Common myeloid progenitor, CD34-positive (primary cell): Measurements from ENCODE around the gene NTM.

Source experiments
- CTCF ChIA-PET: fragments of 350-600 bp; sonication (Branson Sonifier 250); formaldehyde crosslinking; loops from one replicate; lab custom pipeline; 2021; ENCODE audit warnings: antibody characterized with exemption; lab: Charles Lee
- POLR2A ChIA-PET: fragments of 350-600 bp; sonication (Branson Sonifier 250); formaldehyde crosslinking; loops from one replicate; lab custom pipeline; 2021; ENCODE audit warnings: antibody characterized with exemption; lab: Charles Lee
- DNase-seq, 3 donors: peaks; one replicate each; pipeline versions ENCODE4 v3.0.0 to v3.0.0-alpha.2; 2013
- H3K27ac ChIP-seq, 2 experiments: 1 replicate in 1 of 2; 2 replicates in 1 of 2; pipeline ENCODE4 v1.7.0; 2013; ENCODE audit warnings: inconsistent platforms in 2 of 2, low read length in 2 of 2, mild to moderate bottlenecking in 2 of 2, low read depth in 1 of 2, moderate library complexity in 1 of 2; ENCODE audit not compliant: severe bottlenecking in 2 of 2, insufficient read depth in 1 of 2, poor library complexity in 1 of 2
- H3K27me3 ChIP-seq, 5 experiments: replicated peaks in 2 of 5; 1 replicate in 3 of 5; 2 replicates in 2 of 5; pipeline versions ENCODE4 v1.6.1 to v1.7.0; 2013; ENCODE audit warnings: low read length in 4 of 5, mild to moderate bottlenecking in 2 of 5, moderate library complexity in 2 of 5, inconsistent platforms in 1 of 5; ENCODE audit not compliant: insufficient read depth in 5 of 5, control insufficient read depth in 4 of 5
- H3K36me3 ChIP-seq, 4 experiments: 1 replicate in 2 of 4; 2 replicates in 2 of 4; pipeline versions ENCODE4 v1.6.1 to v1.7.0; 2013; ENCODE audit warnings: low read length in 3 of 4, control low read depth in 1 of 4, mild to moderate bottlenecking in 1 of 4; ENCODE audit not compliant: control insufficient read depth in 4 of 4, insufficient read depth in 4 of 4
- H3K4me1 ChIP-seq, 4 experiments: 1 replicate in 3 of 4; 2 replicates in 1 of 4; pipeline versions ENCODE4 v1.6.1 to v1.7.1; 2013; ENCODE audit warnings: low read length in 3 of 4, mild to moderate bottlenecking in 3 of 4, control low read depth in 1 of 4, inconsistent platforms in 1 of 4, moderate library complexity in 1 of 4; ENCODE audit not compliant: control insufficient read depth in 4 of 4, insufficient read depth in 4 of 4; ENCODE audit errors: control extremely low read depth in 1 of 4
- H3K4me3 ChIP-seq, 7 experiments: 1 replicate in 4 of 7; 2 replicates in 3 of 7; pipeline versions ENCODE4 v1.5.1 to v1.7.0; 2013; ENCODE audit warnings: mild to moderate bottlenecking in 7 of 7, low read length in 6 of 7, moderate library complexity in 6 of 7, inconsistent platforms in 2 of 7, low read depth in 2 of 7, control low read depth in 1 of 7; ENCODE audit not compliant: insufficient read depth in 4 of 7, control insufficient read depth in 1 of 7; ENCODE audit errors: extremely low read depth in 1 of 7
- H3K9me3 ChIP-seq, 5 experiments: 1 replicate in 4 of 5; 2 replicates in 1 of 5; pipeline versions ENCODE4 v1.6.1 to v1.7.1; 2013; ENCODE audit warnings: low read length in 4 of 5, mild to moderate bottlenecking in 2 of 5, inconsistent platforms in 1 of 5, low read depth in 1 of 5, moderate library complexity in 1 of 5; ENCODE audit not compliant: control insufficient read depth in 4 of 5, insufficient read depth in 2 of 5; ENCODE audit errors: control extremely low read depth in 1 of 5
- WGBS: methylation state at CpG from one replicate; pipeline ENCODE4 v1.1.5; 2013; ENCODE audit not compliant: insufficient coverage; 5-methylcytosine and 5-hydroxymethylcytosine counted together

NTM gene

GRCh38 chr11:131402040-131402439 is 31.6 kb downstream of the NTM start:
- DNase-seq = no peak
- no peak overlapping the region for H3K27ac ChIP-seq
- no peaks in the 10 kb centered on the region for H3K36me3 ChIP-seq
- peaks cover 0 to 9% (median 3%) of the 10 kb centered on the region in 5 experiments for H3K27me3 ChIP-seq
- WGBS = no CpG with 5 or more reads among the region's 1 CpG
- POLR2A ChIA-PET = no interaction called here
- no peak overlapping the region for H3K4me3 ChIP-seq
- no peaks in the 10 kb centered on the region for H3K4me1 ChIP-seq
- no peaks in the 10 kb centered on the region for H3K9me3 ChIP-seq
- CTCF ChIA-PET = no interaction called here

- POLR2A ChIA-PET = no interaction called here
- Histone ChIP-seq H3K27ac (no peak overlapping the region), H3K27me3 (peaks cover 0 to 12% (median 3%) of the 10 kb centered on the region in 5 experiments), H3K9me3 (no peaks in the 10 kb centered on the region), H3K4me3 (no peak overlapping the region), H3K4me1 (no peaks in the 10 kb centered on the region), H3K36me3 (no peaks in the 10 kb centered on the region)
- 94% methylated on average over 9 of the region's 9 CpGs for WGBS
- DNase-seq = no peak
- CTCF ChIA-PET = no interaction called here
Observed at GRCh38 chr11:131404010-131404409, 33.6 kb downstream of the NTM start.

GRCh38 chr11:131408025-131408640 is 37.7 kb downstream of the NTM start:
- WGBS = 28% methylated on average over 4 of the region's 5 CpGs
- ChIA-PET CTCF (interaction anchor here (1.0 kb wide), 1 partner anchor 266 kb away, joined by 3 read pairs; no protein-coding TSS in a partner anchor), POLR2A (no interaction called here)
- Histone ChIP-seq H3K9me3 (no peaks in the 10 kb centered on the region), H3K27ac (no peak overlapping the region), H3K36me3 (no peaks in the 10 kb centered on the region), H3K4me1 (no peaks in the 10 kb centered on the region), H3K4me3 (no peak overlapping the region), H3K27me3 (peaks cover 0 to 14% (median 4%) of the 10 kb centered on the region in 5 experiments)
- DNase-seq = peak; percentile 10 to 35 (median 14)

GRCh38 chr11:131409345-131409744 is 38.9 kb downstream of the NTM start:
- DNase-seq = no peak
- Histone ChIP-seq H3K27me3 (peaks cover 0 to 14% (median 4%) of the 10 kb centered on the region in 5 experiments), H3K9me3 (no peaks in the 10 kb centered on the region), H3K4me1 (no peaks in the 10 kb centered on the region), H3K4me3 (no peak overlapping the region), H3K36me3 (no peaks in the 10 kb centered on the region), H3K27ac (no peak overlapping the region)
- CTCF ChIA-PET = no interaction called here
- 76% methylated on average over 7 of the region's 8 CpGs for WGBS
- POLR2A ChIA-PET = no interaction called here

GRCh38 chr11:131411636-131412035 is 41.2 kb downstream of the NTM start:
- DNase-seq = no peak
- Histone ChIP-seq H3K4me1 (no peaks in the 10 kb centered on the region), H3K36me3 (no peaks in the 10 kb centered on the region), H3K27ac (no peak overlapping the region), H3K27me3 (peaks cover 0 to 5% (median 0%) of the 10 kb centered on the region in 5 experiments), H3K9me3 (no peaks in the 10 kb centered on the region), H3K4me3 (no peak overlapping the region)
- CTCF ChIA-PET = no interaction called here
- POLR2A ChIA-PET = no interaction called here
- WGBS = 93% methylated on average over 6 of the region's 6 CpGs

- ChIA-PET CTCF (no interaction called here), POLR2A (no interaction called here)
- Histone ChIP-seq H3K36me3 (no peaks in the 10 kb centered on the region), H3K4me3 (no peak overlapping the region), H3K27me3 (peaks cover 0 to 5% (median 0%) of the 10 kb centered on the region in 5 experiments), H3K9me3 (no peaks in the 10 kb centered on the region), H3K4me1 (no peaks in the 10 kb centered on the region), H3K27ac (no peak overlapping the region)
- 100% methylated on average over 1 of the region's 1 CpG for WGBS
- no peak for DNase-seq
Observed at GRCh38 chr11:131412061-131412460, 41.6 kb downstream of the NTM start.

GRCh38 chr11:131413217-131413616 is 42.8 kb downstream of the NTM start:
- CTCF ChIA-PET = no interaction called here
- WGBS = 96% methylated on average over 7 of the region's 7 CpGs
- Histone ChIP-seq H3K27me3 (peaks cover 0 to 5% (median 0%) of the 10 kb centered on the region in 5 experiments), H3K9me3 (no peaks in the 10 kb centered on the region), H3K4me3 (no peak overlapping the region), H3K4me1 (no peaks in the 10 kb centered on the region), H3K27ac (no peak overlapping the region), H3K36me3 (no peaks in the 10 kb centered on the region)
- DNase-seq = no peak
- POLR2A ChIA-PET = no interaction called here
